Measurements from ENCODE around the gene GPBP1. TPM values are rescaled to one million over a fixed set of nuclear protein-coding genes. Genes with fewer than 3 reads are reported as not detected.

The GPBP1 gene
- total RNA-seq, 1 experiment from 2014 or later: 112 TPM

DNA sequence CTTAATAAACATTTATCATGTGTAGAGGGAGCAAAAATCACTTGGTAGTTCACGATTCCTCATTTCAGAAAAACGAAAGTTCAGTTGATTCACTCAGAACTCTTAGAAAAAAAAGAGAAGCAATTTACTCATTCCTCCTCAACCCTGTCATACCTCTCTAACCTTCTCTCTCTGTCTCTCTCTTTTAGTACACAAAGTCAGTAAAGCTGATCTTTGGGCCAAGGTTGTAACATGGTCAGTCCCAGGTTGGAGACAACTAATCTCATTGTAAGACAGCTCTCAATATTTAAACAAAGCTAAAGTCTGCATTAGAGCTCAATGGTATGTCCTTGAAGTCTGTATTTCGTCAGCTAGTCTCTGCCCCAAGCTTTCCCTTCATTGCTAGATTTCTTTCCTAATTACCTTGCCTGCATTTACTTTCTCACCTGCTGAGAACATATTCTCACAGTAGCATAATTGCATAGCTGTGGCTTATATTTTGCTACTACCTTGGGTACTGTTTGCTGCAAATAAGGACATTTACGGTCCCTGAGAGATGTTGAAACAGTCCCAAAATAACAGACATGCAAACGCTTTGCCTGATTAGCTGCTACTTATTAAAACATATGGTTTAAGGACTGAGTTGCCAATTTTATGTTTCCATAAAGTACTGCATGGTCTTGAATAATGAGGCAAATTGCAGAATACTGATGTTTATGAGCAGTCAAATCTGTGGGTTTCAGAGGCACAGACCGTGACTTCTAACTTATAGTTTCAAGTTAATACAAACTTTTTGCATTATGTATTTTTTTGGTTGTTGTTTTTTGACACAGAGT, 138.3 kb downstream of the GPBP1 start:
- H3K23me2 ChIP-seq (ENCODE audit: insufficient read length, low read depth, low read length, poor library complexity, severe bottlenecking): no peaks in the 10 kb centered on the region

More for the DNA sequence above, 138.3 kb downstream of the GPBP1 start:
- no peak overlapping the region for H4K5ac ChIP-seq (ENCODE audit: insufficient read length, low read depth, low read length)
- H2AK5ac ChIP-seq (ENCODE audit: insufficient read length, low read length): no peak overlapping the region
- H2AFZ ChIP-seq (ENCODE audit: low read length): no peak overlapping the region
- no peak overlapping the region for H3K56ac ChIP-seq (ENCODE audit: insufficient read length, low read depth, low read length)
- no peak overlapping the region for H3K23ac ChIP-seq (ENCODE audit: insufficient read length, low read depth, low read length)
- H3K27me3 Mint-ChIP-seq (ENCODE audit: low read depth): no peaks in the 10 kb centered on the region; the same call in 1 of the 2 replicates
- H3K4me3 Mint-ChIP-seq: no peak overlapping the region
- H3T11ph ChIP-seq (ENCODE audit: low read length): no peak overlapping the region
- H3K36me3 Mint-ChIP-seq (ENCODE audit: insufficient read depth in 1 of 3, low read depth in 3 of 3): peaks cover 7 to 20% (median 8%) of the 10 kb centered on the region in 3 experiments; a peak in 5 of 7 replicates
- H3K27ac Mint-ChIP-seq: no peak overlapping the region
- TF ChIP-seq, protein P1, sequence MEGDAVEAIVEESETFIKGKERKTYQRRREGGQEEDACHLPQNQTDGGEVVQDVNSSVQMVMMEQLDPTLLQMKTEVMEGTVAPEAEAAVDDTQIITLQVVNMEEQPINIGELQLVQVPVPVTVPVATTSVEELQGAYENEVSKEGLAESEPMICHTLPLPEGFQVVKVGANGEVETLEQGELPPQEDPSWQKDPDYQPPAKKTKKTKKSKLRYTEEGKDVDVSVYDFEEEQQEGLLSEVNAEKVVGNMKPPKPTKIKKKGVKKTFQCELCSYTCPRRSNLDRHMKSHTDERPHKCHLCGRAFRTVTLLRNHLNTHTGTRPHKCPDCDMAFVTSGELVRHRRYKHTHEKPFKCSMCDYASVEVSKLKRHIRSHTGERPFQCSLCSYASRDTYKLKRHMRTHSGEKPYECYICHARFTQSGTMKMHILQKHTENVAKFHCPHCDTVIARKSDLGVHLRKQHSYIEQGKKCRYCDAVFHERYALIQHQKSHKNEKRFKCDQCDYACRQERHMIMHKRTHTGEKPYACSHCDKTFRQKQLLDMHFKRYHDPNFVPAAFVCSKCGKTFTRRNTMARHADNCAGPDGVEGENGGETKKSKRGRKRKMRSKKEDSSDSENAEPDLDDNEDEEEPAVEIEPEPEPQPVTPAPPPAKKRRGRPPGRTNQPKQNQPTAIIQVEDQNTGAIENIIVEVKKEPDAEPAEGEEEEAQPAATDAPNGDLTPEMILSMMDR (conservative IDR thresholded peaks at IDR 0.05): no peak
- WGBS (ENCODE audit: extremely low coverage, insufficient read length, low lambda C conversion rate): no CpG with 5 or more reads among the region's 6 CpGs
- H4K20me1 ChIP-seq (ENCODE audit: control insufficient read depth, insufficient read depth, insufficient read length): no peaks in the 10 kb centered on the region
- H2BK15ac ChIP-seq (ENCODE audit: low read depth, low read length): no peak overlapping the region
- H2BK5ac ChIP-seq (ENCODE audit: insufficient read length, low read length): no peak overlapping the region
- H3K14ac ChIP-seq (ENCODE audit: insufficient read depth, low read length): no peak overlapping the region
- no peak overlapping the region for H2BK20ac ChIP-seq (ENCODE audit: low read depth, low read length, poor library complexity, severe bottlenecking)
- H3K9ac ChIP-seq (ENCODE audit: extremely low read depth, insufficient read length, low read length): no peak overlapping the region
- no peak for DNase-seq
- H3K27ac ChIP-seq (ENCODE audit: insufficient read length, low read depth, low read length): no peak overlapping the region
- no peaks in the 10 kb centered on the region for H3K9me3 ChIP-seq (ENCODE audit: control insufficient read depth, low read depth, low read length)
- H2BK12ac ChIP-seq (ENCODE audit: insufficient read length, low read depth, low read length): no peak overlapping the region
- no peak overlapping the region for H4K91ac ChIP-seq (ENCODE audit: insufficient read length, low read depth, low read length)
- no peaks in the 10 kb centered on the region for H3K4me1 ChIP-seq (ENCODE audit: insufficient read depth, low read length)
- H3K27me3 ChIP-seq (ENCODE audit: insufficient read depth, low read length): no peaks in the 10 kb centered on the region
- H3K79me1 ChIP-seq (ENCODE audit: insufficient read depth, low read depth, low read length, poor library complexity, severe bottlenecking): no peaks in the 10 kb centered on the region
- H3K9me3 Mint-ChIP-seq: peaks cover 13 to 19% of the 10 kb centered on the region in 2 experiments; a peak in 4 of 5 replicates
- H2BK120ac ChIP-seq (ENCODE audit: low read depth, low read length, poor library complexity, severe bottlenecking): no peak overlapping the region
- H3K18ac ChIP-seq (ENCODE audit: insufficient read length, low read depth, low read length): no peak overlapping the region
- H4K8ac ChIP-seq (replicated peaks; ENCODE audit: insufficient read length, low read depth, low read length): no peak overlapping the region
- H3K79me2 ChIP-seq (ENCODE audit: insufficient read depth, low read length): no peaks in the 10 kb centered on the region
- no peak overlapping the region for H3K4me2 ChIP-seq (ENCODE audit: insufficient read depth, insufficient read length, low read length)
- no peak overlapping the region for H3K4ac ChIP-seq (ENCODE audit: low read depth, low read length)
- peaks cover 8 to 10% of the 10 kb centered on the region in 2 experiments for H3K4me1 Mint-ChIP-seq
